Fibroblast of skin of abdomen (primary cell): ENCODE measurements around the gene HSFX4. TPM values are rescaled to one million over a fixed set of nuclear protein-coding genes. Genes with fewer than 3 reads are reported as not detected.
A peak's percentile ranks its signal among the peaks of the same experiment; 100 is the strongest.
"Not testable (repeated sequence)": the region's sequence is repeated elsewhere in the genome, so short reads cannot be mapped to it uniquely, and the experiment has no call there.

ENCODE experiments used
- DNase-seq: peaks from one replicate; pipeline ENCODE4 v3.0.0-alpha.2; 2013
- polyA plus RNA-seq, 2 experiments: library from polyadenylated mRNA; unstranded; fragments of 120-200 nt; gene quantifications; one replicate each; pipeline ENCODE4 v1.2.1, GENCODE V29; 2013; ENCODE audit not compliant: insufficient read length in 2 of 2

The HSFX4 gene
- not detected for polyA plus RNA-seq (2013, experiment 1 of 2; ENCODE audit: insufficient read length)
- 0.11 TPM for polyA plus RNA-seq (2013, experiment 2 of 2; ENCODE audit: insufficient read length)

GRCh38 chrX:149929400-149929799 lies at the start of gene HSFX4:
TSS of gene HSFX4 (plus strand) at chrX:149929573. CDS start at chrX:149929645, 72 bp downstream.
- DNase-seq = not testable (repeated sequence)

GRCh38 chrX:149881081-149881711 lies 48.2 kb upstream of the HSFX4 start, which contains the start of gene MAGEA8:
TSS of gene MAGEA8 (plus strand) at chrX:149881183. CDS start at chrX:149884273, 3,090 bp downstream.
- DNase-seq = no peak

- DNase-seq = not testable (repeated sequence)
Measured at GRCh38 chrX:149890828-149891227, 38.5 kb upstream of the HSFX4 start.

GRCh38 chrX:149898554-149898953 lies 30.8 kb upstream of the HSFX4 start:
- DNase-seq = no peak

GRCh38 chrX:149903889-149904748 lies 25.3 kb upstream of the HSFX4 start:
- no peak for DNase-seq

- no peak for DNase-seq
Measured at GRCh38 chrX:149908308-149908707, 21.1 kb upstream of the HSFX4 start.

- DNase-seq = no peak
Measured at GRCh38 chrX:149908727-149909126, 20.6 kb upstream of the HSFX4 start.

GRCh38 chrX:149909324-149910177 lies 19.8 kb upstream of the HSFX4 start:
- no peak for DNase-seq

GRCh38 chrX:149910178-149910695 lies 19.1 kb upstream of the HSFX4 start:
- no peak for DNase-seq

- DNase-seq = no peak
Measured at GRCh38 chrX:149916745-149917392, 12.5 kb upstream of the HSFX4 start.

GRCh38 chrX:149923836-149924235 lies 5.5 kb upstream of the HSFX4 start:
- DNase-seq = not testable (repeated sequence)

- DNase-seq = not testable (repeated sequence)
Measured at GRCh38 chrX:149924434-149924833, 4.9 kb upstream of the HSFX4 start.

GRCh38 chrX:149927245-149927963 lies 2.0 kb upstream of the HSFX4 start:
- not testable (repeated sequence) for DNase-seq

- not testable (repeated sequence) for DNase-seq
Measured at GRCh38 chrX:149927964-149928258, 1.5 kb upstream of the HSFX4 start.

GRCh38 chrX:149928635-149929034 lies 738 bp upstream of the HSFX4 start:
- DNase-seq = not testable (repeated sequence)

- DNase-seq = not testable (repeated sequence)
Measured at GRCh38 chrX:149931355-149931754, 2.0 kb downstream of the HSFX4 start.

GRCh38 chrX:149932150-149932549 lies 2.8 kb downstream of the HSFX4 start:
- not testable (repeated sequence) for DNase-seq

GRCh38 chrX:149932970-149933369 lies 3.6 kb downstream of the HSFX4 start:
- DNase-seq = not testable (repeated sequence)

GRCh38 chrX:149933547-149933946 lies 4.2 kb downstream of the HSFX4 start:
- not testable (repeated sequence) for DNase-seq

GRCh38 chrX:149937328-149937727 lies 8.0 kb downstream of the HSFX4 start:
- not testable (repeated sequence) for DNase-seq

- DNase-seq = peak; percentile 0
Measured at GRCh38 chrX:149937871-149938426, 8.6 kb downstream of the HSFX4 start.
